HPDE6-E6E7 (cell line): ENCODE measurements around the gene TTF2.

Experiments used
- DNase-seq: peaks from one replicate; pipeline ENCODE4 v3.0.0; 2011; ENCODE audit warnings: missing footprints; ENCODE audit errors: extremely low spot score

Gene TTF2

DNA sequence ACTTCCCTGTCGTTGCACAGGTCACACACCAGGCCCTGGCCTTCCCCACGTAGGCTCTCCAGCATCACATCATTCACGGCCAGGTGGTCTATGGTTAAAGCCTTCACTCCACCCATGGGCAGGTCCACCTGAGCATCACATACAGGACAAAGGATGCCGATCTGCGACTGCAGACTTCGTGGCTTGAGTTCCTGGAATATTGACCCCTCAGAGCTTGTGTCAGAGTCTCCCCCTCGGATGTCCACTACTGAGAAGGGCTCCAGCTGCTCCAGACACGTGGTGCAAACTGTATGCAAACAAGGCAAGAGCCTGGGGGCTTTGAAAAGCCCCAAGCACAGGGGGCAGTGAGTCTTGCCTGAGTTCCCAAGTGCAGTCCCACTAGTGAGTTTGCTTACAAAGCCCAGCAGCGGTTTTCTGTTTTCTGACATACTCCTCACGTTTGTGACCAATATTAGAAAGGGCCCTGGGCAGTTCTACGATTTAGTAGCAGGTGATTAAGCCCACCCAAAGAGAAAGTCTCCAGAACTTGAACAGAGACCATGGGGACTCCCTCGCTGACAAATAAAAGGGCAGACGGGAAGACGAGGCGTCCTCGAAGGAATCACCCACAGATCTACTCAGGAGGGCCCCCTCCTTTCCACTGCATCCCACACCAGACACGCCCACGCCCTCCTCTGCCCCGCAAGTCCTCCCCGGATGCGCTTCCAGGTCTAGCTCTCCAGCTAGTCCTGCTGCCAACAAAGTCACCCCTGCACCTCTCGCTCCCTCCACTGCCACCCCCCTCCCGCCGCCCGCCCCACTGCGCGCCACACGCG lies 60.9 kb downstream of the TTF2 start:
- DNase-seq: no peak

DNA sequence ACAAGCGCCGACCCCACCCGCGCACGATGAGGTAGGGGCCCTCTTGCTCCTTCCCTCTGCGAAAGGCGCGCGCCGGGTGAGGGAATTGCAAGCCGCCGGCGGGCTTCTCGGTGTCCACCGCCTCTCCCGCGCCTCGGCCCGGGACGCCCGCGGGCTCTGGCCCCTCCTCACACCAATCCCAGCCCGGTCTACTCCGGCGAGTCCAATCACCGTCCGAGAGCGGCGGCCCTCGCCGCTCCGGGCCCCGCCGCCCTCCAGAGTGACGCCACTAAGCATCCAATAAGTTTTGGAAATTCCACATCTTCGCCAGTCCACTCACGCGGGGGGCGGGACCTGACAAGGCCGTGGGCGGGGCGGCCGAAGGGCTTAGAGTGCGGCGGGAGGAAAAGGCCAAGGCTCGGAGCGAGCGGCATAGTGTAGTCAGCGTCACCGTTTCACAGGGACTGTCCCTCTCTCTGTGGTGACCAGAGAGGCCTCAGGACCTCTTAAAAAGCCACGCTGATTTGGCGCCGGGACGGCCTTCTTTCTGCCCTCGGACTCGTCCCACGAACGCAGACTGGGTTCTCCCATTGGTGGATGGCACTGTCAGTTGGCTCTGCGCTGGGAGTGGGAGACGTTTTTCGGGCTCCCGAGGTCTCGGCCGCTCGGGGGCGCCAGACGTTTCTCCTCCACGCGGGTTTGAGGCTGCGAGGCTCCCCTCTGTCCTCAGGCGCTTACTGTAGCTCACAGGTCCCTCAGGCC lies 61.6 kb downstream of the TTF2 start, which contains the start of gene TRIM45:
TSS of gene TRIM45 (minus strand) at position 161 of the 741 bp plus-strand sequence. CDS start 548 bp downstream, outside the sequence.
- DNase-seq: peak; percentile 95

DNA sequence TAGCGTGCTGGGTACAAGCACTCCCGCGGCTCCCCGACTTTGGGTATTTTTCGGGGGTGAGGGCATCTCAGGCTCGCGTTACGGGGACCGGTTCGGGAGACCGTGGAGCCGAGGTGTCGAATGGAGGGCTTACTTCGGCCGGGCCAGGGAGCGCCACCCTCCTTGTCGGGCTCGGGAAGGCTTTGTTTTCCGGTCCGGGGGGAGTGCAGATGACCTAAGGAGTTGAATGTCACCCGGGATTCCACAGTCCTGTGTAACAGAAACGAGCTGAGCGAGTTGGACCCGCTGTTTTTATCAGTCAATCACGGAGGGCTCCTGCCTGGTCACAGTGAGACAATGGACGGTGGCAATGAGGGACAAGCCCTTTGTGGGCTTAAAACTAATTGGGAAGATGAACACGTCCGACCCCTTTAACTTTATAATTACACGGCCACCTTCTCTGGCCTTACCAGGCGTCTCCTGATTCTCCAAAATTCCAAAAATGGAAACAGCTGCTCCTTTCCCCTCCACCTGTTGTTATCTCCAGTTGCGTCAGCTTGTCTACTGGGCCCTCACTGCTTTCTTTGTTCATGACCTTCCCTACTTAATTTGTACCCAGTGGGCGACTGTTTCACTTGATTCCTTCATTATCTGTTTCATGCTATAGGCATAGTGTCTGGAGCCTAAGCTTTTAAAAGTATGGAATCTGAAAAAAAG lies 62.4 kb downstream of the TTF2 start:
- no peak for DNase-seq

DNA sequence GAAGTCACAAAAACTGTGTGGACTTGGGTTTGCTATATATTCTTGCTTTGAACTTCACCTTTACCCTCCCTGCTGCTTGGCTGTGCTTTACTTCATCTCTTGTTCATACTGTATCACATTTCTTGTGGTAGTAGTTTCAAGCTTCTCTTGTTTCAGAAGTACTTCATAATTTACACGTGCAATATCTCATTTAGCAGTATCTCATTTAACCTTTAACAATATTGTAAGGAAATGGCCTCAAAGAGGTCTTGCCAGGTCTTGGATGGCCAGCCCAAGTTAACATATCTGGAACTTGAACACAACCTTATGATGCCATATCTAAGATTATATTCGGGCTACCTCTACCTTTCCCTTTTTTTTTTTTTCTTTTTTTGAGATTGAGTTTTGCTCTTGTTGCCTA lies 63.1 kb downstream of the TTF2 start:
- DNase-seq: no peak

DNA sequence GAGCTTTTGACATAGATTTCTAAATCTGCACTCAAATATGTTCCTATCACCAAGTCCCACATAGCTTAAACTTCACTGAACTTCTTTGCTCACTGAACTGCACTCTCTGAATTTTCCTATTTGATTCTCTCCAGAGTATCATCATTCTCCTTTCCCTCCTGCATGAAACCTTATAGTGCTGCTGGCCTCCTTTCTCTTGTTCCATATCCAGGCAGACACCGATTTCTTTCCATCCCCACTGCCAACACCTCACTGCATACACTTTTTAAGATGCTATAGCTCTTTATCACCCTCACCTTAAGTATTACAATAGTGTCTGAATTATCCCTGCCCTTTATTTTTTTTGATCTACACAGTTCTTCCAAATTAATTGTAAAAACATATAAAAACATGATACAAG lies 64.5 kb downstream of the TTF2 start:
- no peak for DNase-seq

DNA sequence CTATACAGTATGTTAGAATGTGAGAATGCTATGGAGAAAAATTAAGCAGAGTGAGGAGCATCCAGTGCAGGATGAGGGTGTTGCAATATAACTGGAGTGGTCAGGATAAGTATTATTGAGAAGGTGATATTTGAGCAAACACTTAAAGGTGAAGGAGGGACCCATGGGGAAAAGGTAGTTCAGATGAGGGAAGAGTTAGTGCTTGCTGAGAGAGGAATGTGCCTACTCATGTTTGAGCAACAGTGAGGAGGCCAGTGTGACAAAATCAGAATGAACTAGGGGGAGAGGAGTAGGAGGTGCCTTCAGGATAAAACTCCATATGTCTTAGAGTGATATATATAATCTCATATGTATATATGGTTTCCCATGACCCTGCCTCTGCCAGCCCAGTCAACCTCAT lies 67.7 kb downstream of the TTF2 start:
- no peak for DNase-seq

DNA sequence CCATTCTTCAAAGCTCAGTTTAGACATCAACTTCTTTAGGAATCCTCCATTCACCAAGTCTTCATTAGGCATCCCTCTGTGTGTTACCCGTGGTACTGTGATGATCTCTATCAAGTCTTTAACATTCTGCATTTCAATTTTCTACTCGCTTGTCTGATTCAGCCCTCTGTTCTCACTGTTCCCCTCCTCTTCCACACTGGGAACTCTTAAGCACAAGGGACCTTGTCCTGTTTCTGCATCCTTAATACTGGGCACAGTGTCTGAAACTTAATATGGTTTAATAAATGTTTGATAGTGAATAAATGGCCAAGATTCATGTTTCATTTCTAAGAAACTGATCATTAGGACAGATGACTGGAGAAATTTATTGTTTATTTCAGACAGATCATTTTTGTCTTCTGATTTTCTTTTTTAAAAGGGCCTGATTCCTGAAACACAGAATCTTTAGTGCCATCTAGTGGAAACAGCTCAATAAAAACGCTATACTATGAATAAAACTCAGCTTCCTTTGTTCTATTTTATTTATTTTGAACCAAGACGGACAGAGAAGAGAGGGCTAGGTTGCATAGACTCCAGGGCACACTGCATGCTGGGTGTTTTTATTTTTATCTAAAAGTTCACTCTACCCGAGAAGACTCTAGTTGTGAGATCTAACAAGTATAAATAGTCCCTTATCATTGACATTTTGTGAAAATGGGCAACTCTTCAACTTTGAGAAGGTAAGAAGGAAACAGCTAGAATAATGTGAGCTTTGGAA lies 68.4 kb downstream of the TTF2 start:
- no peak for DNase-seq

DNA sequence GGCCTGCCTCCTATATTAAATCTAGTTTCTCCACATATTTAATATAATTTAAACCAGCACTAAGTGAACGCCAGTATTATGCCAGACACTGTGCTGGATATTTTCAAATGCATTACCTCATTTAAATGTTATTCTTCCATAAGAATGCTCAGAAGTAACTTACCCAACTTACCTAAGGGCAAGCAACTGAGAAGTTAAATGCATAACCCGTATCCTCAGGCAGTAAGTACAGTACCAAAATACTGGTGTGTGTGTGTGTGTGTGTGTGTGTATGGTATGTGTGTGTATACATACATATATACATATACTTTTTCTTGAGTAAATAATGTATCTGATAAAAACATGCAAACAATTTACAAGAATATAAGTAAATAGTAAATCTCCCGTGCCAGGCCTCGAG lies 70.4 kb downstream of the TTF2 start:
- no peak for DNase-seq

DNA sequence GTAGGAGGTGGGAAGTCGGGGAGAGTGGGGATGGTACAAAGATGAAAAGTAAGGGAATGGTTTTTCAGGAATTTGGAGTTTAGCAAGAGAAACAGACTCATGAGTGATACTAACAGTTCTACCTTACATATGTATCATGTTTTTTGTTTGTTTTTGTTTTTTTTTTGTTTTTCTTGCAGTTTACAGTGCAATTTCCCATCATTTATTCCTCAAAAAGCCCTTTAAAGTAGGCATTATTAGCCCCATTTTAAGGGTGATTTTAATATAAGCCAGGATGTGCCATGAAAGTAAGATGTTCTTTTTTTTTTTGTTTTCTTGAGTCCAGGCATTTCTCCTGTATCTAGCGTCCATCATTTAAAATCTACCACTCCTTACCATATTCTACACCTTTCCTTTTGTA lies 75.2 kb downstream of the TTF2 start:
- DNase-seq: no peak

DNA sequence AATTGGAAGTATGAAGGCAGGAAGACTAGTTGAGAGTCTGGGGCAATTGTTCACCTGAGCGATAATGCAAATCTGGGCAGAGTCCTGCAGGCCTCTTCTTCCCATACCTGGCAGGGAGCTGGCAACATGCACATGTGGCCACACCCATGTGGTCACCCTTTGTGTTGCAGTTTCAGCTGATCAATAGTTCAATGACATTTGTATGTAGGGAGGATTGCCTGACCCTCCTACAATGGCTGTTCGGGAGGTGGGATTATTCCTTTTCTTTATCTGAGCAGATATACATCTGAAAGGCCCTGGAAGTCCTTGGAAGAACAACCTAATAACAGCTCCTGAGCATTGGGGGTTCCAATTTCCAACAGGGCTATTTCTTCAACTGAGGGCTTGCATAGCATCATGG lies 76.6 kb downstream of the TTF2 start:
- no peak for DNase-seq

DNA sequence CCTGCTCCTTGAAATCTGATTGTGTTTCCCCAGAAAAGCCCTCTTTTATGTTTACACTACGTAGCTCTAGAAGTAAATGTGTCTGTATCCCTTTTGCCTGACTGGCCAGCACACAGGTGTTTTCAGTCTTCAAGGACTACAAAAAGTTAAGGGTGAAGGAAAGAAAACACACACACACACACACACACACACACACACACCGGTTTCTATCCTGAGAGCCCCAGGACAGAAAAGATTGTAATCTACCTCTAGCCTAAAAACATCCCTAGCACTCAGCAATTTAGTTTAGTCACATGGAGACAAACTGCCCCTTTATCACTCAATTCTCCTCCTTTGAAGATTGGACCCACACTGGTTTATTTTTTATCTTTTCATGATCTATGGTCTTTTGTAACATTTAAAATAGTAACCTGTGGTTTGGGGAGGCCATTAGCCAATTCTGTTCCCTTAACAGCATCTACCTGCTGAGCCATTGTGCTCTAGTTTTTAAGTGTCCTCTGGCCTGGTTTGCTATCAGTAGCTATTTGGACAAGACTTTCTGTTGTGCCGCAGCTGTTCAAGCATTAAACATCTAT lies 77.2 kb downstream of the TTF2 start:
- DNase-seq: no peak

DNA sequence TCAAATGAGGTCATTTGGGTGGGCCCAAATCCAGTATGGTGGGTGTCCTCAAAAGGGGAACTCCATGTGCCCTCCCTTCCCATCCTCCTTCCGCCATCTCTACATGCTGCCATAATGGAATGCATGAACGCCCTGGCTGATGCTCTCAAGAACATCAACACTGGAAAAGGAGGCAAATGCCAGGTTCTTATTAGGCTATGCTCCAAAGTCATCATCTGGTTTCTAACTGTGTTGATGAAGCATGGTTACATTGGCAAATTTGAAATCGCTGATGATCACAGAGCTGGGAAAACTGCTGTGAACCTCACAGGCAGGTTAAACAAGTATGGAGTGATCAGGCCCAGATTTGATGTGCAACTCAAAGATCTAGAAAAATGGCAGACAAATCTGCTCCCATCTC lies 78.0 kb downstream of the TTF2 start:
- no peak for DNase-seq

DNA sequence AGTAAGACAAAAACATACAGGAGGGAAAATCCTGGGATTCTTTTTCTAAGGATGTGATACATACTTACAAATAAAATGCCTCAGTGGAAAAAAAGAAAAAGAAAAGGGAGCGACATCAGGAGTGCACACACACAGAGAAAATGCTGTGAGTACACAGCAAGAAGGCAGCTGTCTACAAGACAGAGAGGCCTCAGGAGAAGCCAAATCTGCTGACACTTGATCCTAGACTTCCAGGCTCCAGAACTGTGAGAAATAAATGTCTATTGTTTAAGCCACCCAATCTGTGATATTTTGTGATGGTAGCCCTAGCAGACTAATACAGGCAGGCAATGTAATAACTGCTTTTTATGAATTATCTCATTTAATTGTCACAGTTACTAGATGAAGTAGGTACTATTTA lies 78.4 kb downstream of the TTF2 start:
- no peak for DNase-seq

DNA sequence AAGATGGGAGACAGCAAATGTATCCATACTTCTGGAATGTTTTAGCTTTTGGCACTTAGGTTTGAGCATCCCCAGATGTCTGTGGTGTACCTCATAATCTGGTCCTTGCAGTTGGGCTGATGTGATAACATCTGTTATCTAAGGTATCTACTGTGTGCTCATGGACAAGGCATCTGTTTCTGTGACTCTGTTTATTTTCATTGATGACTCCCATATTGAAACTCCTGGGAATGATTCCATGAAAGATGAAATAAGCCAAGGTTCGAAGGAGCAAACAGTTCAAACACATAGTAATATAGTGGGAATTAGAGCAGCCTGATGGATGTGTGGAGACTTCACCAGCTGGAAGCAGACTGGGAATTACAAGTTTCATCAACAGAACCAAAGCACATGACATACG lies 82.1 kb downstream of the TTF2 start:
- no peak for DNase-seq

DNA sequence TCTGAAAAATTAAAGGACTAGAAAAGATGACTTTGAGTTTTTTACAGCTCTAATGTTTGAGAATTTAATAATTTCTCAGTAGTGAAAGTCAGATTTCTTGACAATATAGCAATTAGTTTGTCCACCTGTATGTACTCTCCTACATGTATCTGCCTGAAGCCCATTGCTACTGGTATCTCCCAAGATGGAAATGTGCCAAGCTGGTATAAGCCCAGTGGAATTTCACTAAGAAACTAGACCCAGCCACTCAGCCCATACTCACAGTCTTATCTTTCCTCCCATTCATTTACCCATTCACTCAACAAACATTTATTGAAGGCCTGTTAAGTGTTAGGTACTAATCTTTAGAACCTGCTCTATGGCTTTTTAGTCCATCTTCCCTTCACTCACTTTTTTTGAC lies 83.0 kb downstream of the TTF2 start:
- DNase-seq: no peak

DNA sequence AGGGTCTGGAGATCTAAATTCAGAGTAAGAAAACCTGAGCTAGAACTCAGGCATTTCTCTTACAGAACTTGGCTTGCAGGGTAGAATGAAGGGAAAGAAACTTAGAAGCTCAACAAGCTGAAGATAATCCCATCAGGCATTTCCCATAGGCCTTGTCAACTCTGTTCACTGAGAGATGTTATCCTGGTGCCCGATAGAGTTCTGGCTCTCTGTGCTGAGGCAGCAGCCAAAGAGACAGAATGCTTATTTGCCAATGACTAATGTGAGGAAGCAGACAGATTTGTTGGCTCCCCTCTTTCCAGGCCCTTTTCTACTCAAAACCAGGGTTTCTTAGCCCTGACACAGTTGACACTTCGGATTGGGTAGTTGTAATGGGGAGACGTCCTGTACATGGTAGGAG lies 83.7 kb downstream of the TTF2 start:
- DNase-seq: no peak

DNA sequence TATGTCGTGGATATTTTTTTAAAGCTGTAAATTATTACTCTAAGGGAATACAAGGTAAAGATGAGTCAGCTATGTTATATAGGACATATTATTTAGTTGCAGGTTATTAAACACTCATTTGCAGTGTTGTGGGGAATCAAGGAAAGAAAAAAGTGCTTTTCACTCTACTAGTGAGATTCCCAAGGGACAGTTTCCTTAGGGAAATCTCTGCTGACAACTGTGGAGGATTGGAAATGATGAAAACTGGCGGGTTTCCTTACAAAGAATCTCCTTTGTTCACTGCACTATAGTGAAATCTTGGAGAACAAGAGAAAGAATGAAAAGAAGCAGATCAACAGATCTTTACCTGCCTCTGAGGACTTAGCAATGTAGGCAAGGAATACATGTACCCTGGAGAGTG lies 85.9 kb downstream of the TTF2 start:
- DNase-seq: no peak

DNA sequence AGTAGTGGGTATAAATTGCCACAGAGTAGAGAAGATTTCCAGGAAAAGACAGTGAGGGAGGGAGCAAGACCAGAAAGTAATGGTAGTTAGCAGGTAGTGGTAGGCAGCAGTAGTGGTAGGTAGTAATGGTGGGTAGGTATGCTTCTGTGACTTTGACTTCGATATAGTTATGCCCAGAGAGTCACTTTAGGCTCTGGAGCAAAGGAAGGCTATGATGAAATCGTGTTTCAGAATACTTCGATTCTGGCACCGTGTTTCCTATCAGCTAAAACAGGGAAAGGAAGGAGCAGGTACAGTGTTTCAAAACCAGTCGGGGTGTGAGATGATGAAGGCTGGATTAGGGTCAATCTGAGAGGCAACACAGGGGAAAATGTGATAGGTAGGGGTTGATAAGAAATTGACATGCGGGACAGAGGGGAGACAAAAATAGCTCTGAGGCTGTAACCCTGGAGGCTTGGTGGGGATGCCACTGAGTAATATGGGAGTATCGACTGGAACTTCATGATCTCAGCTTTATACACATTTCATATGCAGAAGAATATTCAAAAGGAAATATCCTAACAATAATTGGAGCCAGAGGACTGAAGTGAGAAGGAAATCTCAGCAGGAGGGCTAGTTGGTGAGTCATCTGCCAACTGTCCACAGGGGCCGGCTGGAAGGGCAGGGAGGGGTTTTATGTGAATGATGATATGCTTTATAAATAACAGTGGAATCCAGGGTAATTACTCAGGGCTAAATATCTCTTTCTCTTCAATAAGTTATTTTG lies 86.6 kb downstream of the TTF2 start:
- DNase-seq: no peak

DNA sequence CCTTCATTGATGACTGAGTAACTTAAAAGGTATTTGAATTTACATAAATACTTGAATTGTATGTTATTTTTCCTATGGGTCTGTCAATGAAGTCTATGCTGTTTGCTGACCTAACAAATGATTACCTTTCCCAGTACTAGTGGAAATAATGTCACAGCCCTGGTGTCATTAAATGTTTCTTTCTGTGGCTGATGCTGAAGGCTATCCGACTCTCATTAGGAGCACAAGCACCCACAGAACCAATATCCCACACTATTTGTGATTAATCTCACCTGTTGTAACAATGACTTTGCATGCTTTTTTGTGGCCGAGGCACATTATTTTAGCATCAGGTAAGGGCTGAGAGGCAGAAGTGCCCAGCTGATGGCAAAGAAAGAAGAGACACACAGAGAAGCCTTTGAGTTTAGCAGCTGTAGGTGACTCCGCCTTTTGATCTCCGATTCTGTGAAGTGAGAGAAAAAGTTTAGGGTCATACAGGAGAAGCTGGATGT lies 87.3 kb downstream of the TTF2 start:
- DNase-seq: no peak

DNA sequence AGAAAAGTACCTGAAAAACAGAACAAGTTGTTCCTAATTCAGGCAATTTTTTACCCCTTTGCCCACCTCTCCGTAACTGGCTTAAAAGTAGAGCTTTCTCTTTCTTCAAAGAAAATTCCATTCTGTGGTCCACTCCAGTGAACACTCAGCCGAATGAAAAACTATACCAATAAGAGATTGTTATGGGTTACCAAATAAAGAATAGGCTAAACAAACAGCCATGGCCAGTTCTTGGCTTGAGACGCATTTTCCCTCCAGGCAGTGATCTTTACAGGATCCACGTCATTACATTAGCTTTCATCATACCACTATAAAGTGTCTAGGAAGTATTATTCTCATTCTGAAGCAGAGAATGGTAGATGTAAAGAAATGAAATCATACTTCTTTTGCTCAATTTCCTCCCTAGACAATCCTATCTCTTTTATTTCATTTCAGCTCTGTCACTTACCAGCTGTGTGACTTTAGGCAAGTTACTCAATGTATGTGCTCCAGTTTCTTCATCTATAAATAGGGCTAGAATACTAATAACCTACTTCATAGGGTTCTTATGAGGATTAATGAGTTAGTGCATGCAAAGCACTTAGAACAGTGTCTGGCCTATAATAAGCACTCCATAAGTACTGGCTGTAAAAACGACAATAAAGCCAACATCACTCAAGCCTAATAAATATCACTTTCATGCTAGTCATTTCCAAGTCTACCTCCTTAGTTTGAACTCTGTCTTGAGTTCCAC lies 87.9 kb downstream of the TTF2 start:
- no peak for DNase-seq
